ENCODE measurements around the gene PRKAG1.

PRKAG1 gene

DNA sequence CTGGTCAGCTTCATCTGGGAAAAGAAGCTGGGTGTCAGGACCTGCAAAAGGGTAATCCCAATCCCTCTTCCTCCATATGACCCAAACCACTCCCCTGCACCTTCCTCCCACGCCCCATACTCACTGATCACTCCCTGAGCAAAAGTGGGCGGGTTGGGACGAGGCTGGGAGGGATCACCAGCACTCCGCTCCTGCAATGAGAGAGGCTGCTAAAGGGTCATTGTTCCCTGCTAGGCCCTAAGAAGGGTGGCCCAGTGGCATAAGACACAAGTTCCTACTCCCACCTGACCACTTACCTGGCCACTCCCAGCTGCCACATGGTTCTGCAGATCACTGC lies 15.7 kb upstream of the PRKAG1 start:
- H3K4me3 ChIP-seq (ENCODE audit: low read depth, low read length): no peak overlapping the region
- TF ChIP-seq, protein P1, sequence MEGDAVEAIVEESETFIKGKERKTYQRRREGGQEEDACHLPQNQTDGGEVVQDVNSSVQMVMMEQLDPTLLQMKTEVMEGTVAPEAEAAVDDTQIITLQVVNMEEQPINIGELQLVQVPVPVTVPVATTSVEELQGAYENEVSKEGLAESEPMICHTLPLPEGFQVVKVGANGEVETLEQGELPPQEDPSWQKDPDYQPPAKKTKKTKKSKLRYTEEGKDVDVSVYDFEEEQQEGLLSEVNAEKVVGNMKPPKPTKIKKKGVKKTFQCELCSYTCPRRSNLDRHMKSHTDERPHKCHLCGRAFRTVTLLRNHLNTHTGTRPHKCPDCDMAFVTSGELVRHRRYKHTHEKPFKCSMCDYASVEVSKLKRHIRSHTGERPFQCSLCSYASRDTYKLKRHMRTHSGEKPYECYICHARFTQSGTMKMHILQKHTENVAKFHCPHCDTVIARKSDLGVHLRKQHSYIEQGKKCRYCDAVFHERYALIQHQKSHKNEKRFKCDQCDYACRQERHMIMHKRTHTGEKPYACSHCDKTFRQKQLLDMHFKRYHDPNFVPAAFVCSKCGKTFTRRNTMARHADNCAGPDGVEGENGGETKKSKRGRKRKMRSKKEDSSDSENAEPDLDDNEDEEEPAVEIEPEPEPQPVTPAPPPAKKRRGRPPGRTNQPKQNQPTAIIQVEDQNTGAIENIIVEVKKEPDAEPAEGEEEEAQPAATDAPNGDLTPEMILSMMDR (IDR thresholded peaks at IDR 0.05; ENCODE audit: low read depth, low read length): no peak

DNA sequence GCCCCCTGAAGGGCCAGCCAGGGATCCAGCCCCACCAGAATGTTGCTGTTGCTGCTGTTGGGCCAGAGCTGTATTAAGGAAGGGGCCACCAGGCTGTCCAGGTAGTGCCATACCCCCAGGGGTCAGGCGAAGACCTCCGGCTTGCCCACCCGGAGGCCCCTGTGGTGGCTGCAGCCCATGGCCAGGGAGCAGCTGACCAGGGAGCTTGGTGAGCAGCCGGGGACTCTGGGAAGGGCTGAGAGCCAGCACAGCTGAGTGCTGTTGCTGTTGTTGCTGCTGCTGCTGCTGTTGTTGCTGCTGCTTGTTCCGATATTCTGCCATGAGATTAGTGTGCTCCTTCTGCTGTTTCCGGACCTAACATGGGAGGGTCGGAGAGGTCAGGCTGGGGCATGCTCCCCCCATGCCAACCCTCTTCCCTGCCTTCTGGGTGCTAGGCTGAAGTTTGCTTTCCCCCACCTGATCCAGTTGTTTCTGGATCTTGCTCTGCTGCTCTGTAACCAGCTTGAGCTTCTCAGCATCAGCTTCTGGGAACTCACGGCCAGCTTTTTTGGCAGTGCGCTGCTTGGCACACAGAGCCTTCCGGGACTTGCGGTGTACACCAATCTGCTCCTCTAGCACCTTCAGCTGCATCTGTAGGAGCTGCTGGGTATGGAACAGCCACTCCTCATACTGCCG lies 15.2 kb upstream of the PRKAG1 start:
- TF ChIP-seq, protein P1 (IDR thresholded peaks at IDR 0.05; ENCODE audit: low read depth, low read length): no peak
- no peak overlapping the region for H3K4me3 ChIP-seq (ENCODE audit: low read depth, low read length)

DNA sequence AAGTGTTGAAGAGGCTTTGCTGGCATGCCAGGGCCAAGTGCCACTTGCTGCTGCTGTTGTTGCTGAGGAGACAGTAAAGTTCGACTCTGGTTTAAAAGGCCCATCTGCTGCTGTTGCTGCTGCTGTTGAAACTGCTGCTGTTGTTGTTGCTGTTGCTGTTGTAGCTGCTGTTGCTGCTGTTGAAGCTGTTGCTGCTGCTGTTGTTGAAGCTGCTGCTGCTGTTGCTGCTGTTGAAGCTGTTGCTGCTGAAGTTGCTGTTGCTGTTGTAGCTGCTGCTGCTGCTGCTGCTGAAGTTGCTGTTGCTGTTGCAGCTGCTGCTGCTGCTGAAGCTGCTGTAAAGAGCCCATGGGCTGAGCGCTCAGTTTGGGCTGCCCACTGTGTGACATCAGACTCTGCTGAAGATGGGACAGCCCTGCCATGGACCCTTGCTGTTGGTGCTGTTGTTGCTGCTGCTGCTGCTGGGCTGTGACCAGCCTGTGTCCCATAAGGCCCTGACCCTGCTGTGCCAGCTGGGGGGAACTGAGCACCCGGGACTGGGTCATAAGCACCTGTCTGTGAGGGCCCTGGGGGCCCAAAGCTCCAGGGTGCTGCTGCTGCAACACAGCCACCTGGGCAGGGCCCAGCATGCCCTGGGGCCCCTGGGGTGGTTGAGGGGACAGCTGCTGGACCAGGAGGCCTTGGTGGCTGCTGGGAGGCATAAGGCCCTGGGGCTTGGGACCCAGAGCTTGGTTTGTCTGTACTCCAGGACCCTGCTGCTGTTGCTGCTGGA lies 14.3 kb upstream of the PRKAG1 start:
- H3K4me3 ChIP-seq (ENCODE audit: low read depth, low read length): no peak overlapping the region
- TF ChIP-seq, protein P1 (IDR thresholded peaks at IDR 0.05; ENCODE audit: low read depth, low read length): no peak

DNA sequence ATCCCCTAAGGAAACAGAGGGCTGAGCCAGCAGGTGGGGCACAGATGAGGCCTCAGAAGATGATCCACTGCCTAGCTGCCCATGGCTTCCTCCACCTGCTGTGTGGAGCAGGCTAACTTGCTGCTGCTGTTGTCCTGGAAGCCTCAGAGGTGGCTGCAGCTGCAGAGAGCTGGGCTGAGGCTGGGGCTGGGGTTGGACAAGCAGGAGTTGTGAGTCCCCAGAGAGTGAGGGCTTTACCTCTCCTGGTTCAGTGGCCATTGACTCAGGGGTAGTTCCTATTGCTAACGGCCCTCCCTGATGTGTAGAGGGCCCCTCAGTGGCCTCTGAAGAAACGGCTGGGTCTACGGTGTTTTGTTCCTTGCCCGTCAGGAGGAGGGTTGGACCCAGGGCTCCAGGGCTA lies 13.7 kb upstream of the PRKAG1 start:
- no peak overlapping the region for H3K4me3 ChIP-seq (ENCODE audit: low read depth, low read length)
- TF ChIP-seq, protein P1 (IDR thresholded peaks at IDR 0.05; ENCODE audit: low read depth, low read length): no peak

DNA sequence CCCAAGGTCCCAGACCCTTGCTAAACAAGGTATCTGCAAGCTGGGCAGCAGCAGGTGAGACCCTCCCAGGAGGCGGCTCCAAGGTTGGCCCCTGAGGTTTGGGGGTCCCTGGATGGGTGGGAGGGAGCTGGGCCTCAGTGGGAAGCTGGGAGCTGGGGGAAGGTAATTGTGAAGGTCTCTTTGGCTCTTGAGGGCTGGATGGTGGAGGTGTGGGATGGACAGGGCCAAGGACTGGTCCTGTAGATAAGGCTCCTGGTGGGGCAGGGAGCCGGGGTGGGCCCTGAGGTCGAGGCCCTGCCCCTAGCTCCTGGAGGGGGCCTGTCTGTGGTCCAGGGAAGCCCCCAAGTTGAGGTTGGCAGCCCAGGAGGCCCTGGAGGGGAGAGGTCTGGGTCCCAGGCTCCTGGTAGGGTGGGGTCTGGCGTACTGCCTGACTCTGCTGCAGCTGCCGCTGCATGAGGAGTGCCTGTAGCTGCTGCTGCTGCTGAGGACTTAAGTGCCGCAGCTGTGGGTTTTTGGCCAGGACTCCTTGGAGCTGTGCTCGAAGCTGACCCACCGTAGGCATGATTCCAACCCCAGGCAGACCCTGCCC lies 13.1 kb upstream of the PRKAG1 start:
- TF ChIP-seq, protein P1 (IDR thresholded peaks at IDR 0.05; ENCODE audit: low read depth, low read length): no peak
- no peak overlapping the region for H3K4me3 ChIP-seq (ENCODE audit: low read depth, low read length)

DNA sequence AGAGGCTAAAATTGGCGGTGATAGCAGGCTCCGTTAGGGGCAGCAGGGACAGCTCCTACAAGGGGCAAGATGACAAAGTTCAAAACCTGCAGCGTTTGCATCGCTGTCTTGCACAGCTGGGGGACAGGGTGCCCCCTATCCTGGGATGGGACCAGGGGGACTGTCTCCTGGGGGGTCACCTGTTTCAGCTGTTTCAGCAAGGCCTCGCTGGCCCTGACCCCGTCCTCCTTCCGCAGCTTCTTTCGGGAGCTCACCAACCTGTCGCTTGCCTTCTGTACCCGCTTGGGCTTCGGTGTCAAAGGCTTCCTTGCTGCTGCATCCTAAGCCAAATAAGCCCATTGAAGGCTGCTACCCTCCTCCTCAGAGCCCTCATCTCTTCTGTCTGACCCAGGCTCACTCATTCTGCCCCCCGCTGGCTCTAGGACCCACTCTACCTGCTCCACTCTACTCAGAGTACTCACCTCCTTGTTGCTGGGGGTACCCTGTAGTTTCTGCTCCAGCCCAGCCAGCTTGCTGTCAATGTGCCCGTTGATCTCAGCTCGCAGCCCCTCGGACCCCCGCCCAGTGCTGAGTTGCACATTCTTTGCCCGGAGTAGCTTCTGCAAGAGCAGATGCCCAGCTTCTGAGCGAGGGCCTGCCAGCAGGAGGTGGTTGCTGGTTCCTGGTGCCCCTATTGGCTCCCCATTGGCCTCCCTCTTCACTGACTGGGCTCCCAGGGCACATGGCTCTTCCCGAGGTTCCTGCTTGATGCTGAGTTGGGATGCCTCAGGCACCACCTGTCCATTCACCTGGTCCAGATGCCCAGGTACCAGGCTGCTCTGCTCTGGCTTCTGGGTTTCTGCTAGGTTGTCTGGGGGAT lies 12.4 kb upstream of the PRKAG1 start:
- no peak overlapping the region for H3K4me3 ChIP-seq (ENCODE audit: low read depth, low read length)
- TF ChIP-seq, protein P1 (IDR thresholded peaks at IDR 0.05; ENCODE audit: low read depth, low read length): no peak

Data from WI38 (cell line).